Measurements from ENCODE around the gene C3orf33.
A peak's percentile ranks its signal among the peaks of the same experiment; 100 is the strongest.

DNA sequence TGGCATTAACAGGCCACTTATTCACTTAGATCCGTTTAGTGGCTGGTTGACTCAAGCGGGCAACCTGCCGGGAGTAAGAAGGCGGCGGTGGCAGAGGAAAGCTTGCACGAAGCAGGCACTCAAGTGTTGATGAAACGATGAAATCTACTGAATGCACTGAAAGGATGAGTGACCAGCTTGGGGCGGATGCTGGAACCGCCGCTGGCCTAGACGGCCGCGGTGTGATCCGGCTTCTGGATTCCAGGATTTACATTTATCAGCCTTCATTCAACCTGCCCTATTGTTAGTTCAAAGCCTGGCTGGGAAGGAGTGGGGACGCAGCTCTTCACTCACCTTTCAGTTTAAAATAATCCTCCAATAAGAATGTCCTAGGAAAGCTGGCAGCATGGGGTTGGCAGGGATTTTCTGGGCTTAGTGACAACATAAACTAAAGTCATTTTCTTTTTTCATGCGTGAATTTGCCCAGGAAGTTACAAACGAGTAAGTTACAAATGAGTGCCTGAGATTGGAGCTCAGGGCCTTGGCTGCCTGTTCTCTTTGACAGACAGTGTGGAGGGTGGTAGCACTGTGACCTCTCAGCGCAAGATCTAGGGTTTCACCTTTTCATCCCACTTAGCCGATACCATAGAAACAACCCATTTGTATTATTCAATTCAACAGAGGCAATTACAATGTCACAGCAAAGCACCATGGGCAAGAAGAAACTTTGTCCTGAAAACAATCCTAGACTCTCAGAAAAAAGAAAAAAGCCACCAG is 60.1 kb downstream of the C3orf33 start:
- TF ChIP-seq, protein P1, sequence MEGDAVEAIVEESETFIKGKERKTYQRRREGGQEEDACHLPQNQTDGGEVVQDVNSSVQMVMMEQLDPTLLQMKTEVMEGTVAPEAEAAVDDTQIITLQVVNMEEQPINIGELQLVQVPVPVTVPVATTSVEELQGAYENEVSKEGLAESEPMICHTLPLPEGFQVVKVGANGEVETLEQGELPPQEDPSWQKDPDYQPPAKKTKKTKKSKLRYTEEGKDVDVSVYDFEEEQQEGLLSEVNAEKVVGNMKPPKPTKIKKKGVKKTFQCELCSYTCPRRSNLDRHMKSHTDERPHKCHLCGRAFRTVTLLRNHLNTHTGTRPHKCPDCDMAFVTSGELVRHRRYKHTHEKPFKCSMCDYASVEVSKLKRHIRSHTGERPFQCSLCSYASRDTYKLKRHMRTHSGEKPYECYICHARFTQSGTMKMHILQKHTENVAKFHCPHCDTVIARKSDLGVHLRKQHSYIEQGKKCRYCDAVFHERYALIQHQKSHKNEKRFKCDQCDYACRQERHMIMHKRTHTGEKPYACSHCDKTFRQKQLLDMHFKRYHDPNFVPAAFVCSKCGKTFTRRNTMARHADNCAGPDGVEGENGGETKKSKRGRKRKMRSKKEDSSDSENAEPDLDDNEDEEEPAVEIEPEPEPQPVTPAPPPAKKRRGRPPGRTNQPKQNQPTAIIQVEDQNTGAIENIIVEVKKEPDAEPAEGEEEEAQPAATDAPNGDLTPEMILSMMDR (IDR thresholded peaks at IDR 0.05; ENCODE audit: control extremely low read depth in 1 of 3, insufficient read depth in 1 of 3, low read depth in 1 of 3, low read length in 3 of 3) = no peak
- TF ChIP-seq POLR2A (IDR thresholded peaks at IDR 0.05; ENCODE audit: control extremely low read depth in 1 of 2, low read depth in 2 of 2, low read length in 2 of 2) = no peak; a peak in 1 of 3 replicates
- TF ChIP-seq HDAC6 (IDR thresholded peaks at IDR 0.05; ENCODE audit: low read depth, low read length) = no peak
- TF ChIP-seq POLR2AphosphoS5 (IDR thresholded peaks at IDR 0.05; ENCODE audit: low read depth, low read length) = no peak
- TF ChIP-seq EZH2 (IDR thresholded peaks at IDR 0.05; ENCODE audit: low read depth, low read length, severe bottlenecking) = no peak
- TF ChIP-seq JUND (IDR thresholded peaks at IDR 0.05; ENCODE audit: low read length) = no peak
- TF ChIP-seq HDAC2 (IDR thresholded peaks at IDR 0.05; ENCODE audit: borderline replicate concordance in 1 of 2, low read depth in 2 of 2, low read length in 2 of 2) = no peak
- TF ChIP-seq YY1 (IDR thresholded peaks at IDR 0.05; ENCODE audit: low read depth, low read length) = 0 out of 2 replicates have a peak, but pooled peaks have one; percentile 49
- TF ChIP-seq EP300 (IDR thresholded peaks at IDR 0.05; ENCODE audit: borderline replicate concordance in 1 of 2, low read depth in 2 of 2, low read length in 2 of 2) = peak; percentile 13 to 47; a peak in 2 of 3 replicates
- peak; percentile 96 for TF ChIP-seq SP1 (IDR thresholded peaks at IDR 0.05; ENCODE audit: low read depth, low read length)
- TF ChIP-seq CHD2 (IDR thresholded peaks at IDR 0.05; ENCODE audit: low read length) = 0 out of 2 replicates have a peak, but pooled peaks have one; percentile 22

Measured in H1 (cell line).